ENCODE data around the gene CRABP1.

DNA sequence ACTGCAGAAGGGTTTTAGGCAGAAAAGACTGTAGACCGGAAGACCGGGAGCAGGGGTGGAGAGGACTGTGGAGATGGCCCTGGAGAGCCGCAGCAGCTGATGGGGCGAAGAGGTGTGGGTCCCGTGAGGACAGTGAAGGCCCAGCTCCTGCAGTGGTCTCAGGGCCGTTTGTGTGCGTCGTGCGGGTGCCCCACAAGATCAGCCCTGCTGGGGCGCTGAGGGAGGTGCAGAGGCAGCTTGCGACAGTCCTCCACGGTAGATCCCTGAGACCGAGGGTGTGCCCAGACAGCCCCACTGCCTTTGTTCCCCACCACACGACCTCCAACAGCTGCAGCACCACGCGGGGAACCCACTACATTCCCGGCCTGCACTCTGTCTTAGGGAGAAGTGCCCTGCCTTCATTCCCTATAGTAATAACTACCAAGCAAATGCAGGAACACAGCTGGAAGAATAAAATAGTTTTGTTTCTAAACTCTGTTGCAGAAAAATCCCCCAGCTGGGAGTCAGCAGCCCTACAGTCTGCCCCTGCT lies 19.0 kb upstream of the CRABP1 start:
- no peak for TF ChIP-seq EZH2 (IDR thresholded peaks at IDR 0.05; ENCODE audit: insufficient read depth, poor library complexity, severe bottlenecking)
- no peak for TF ChIP-seq EZH2phosphoT487 (IDR thresholded peaks at IDR 0.05; ENCODE audit: insufficient read depth, low read depth)

Measured in GM23248 (cell line).